SH-SY5Y (cell line): Measurements from ENCODE around the gene ASMTL.

Experiments
- GATA2 ChIP-seq: IDR thresholded peaks from 2 replicates; pipeline ENCODE4 v1.6.1; 2011; ENCODE audit warnings: mild to moderate bottlenecking, low read depth, low read length
- GATA3 ChIP-seq: IDR thresholded peaks from 2 replicates; pipeline ENCODE4 v1.6.1; 2011; ENCODE audit warnings: low read depth, mild to moderate bottlenecking, low read length, moderate library complexity

Gene ASMTL

GRCh38 chrX:1380672-1381233 is 72.0 kb downstream of the ASMTL start:
- TF ChIP-seq GATA3 = no peak
- TF ChIP-seq GATA2 = no peak

DNA sequence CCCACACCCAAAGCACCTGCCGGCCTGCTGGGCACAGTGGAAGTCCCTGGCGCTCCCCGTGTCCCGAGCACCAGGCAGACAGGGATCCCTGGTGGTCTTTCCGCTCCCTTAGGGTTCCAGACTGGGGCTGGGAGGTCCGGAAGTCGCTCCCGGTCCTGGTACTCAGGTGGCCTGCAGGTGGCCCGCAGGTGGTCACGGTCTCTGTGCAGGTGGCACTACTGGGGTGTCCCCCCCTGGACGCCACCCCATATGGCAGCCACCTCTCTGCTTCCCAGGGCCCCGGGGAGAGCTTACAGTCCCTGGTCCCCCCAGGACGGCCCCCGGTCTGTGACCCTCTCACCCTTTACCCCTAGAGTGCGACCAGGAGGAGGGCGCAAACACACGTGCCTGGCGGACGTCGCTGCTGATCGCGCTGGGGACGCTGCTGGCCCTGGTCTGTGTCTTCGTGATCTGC is 74.4 kb downstream of the ASMTL start:
- no peak for TF ChIP-seq GATA3
- TF ChIP-seq GATA2 = no peak

- TF ChIP-seq GATA2 (no peak), GATA3 (no peak)
These were observed 84.4 kb downstream of the ASMTL start for GRCh38 chrX:1368385-1368698.

DNA sequence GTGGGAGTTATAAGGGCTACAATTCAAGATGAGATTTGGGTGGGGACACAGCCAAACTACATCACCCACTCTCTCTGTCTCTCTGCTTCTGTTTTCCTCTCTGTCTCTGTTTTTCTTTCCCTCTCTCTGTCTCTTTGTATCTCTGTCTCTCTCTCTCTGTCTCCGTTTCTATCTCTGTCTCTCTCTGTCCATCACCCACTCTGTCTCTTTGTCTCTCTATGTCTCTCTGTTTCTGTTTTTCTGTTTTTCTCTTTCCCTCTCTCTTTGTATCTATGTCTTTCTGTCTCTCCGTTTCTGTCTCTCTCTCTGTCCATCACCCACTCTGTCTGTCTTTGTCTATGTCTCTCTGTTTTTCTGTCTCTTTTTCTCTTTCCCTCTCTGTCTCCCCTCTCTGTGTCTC is 90.8 kb downstream of the ASMTL start:
- TF ChIP-seq GATA3 = no peak
- no peak for TF ChIP-seq GATA2

DNA sequence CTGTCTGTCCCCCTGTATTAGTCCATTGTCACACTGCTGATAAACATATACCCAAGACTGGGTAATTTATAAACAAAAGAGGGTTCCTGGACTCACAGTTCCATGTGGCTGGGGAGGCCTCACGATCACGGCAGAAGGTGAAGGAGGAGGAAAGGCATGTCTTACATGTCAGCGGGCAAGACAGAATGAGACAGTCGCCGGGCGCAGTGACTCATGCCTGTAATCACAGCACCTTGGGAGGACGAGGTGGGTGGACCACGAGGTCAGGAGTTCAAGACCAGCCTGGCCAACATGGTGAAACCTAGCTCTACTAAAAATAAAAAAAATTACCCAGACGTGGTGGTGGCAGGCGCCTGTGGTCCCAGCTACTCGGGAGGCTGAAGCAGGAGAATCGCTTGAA is 91.4 kb downstream of the ASMTL start:
- TF ChIP-seq GATA2 (no peak), GATA3 (no peak)

- no peak for TF ChIP-seq GATA3
- no peak for TF ChIP-seq GATA2
These were observed 92.5 kb downstream of the ASMTL start for GRCh38 chrX:1360171-1360570.

DNA sequence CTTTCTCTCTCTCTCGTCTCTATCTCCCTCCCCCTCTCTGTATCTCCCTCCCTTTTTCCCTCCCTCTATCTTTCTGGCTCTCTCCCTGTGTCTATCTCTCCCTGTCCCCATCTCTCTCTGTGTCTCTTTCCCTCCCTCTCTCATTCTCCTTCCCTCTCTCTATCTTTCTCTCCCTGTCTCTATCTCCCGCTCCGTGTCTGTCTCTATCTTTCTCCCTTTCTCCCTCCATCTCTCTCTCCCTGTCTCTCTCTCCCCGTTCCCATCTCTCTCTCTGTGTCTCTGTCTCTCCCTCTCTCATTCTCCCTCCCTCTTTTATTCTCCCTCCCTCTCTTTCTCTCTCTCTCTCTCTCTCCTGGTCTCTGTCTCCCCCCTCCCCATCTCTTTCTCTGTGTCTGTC is 93.2 kb downstream of the ASMTL start:
- TF ChIP-seq GATA3 (no peak), GATA2 (no peak)

GRCh38 chrX:1358793-1359476 is 93.8 kb downstream of the ASMTL start:
- TF ChIP-seq GATA2 (no peak), GATA3 (no peak)

GRCh38 chrX:1357993-1358392 is 94.7 kb downstream of the ASMTL start:
- TF ChIP-seq GATA3 (no peak), GATA2 (no peak)

- TF ChIP-seq GATA2 (no peak), GATA3 (no peak)
These were observed 97.3 kb downstream of the ASMTL start for GRCh38 chrX:1355131-1356046.

DNA sequence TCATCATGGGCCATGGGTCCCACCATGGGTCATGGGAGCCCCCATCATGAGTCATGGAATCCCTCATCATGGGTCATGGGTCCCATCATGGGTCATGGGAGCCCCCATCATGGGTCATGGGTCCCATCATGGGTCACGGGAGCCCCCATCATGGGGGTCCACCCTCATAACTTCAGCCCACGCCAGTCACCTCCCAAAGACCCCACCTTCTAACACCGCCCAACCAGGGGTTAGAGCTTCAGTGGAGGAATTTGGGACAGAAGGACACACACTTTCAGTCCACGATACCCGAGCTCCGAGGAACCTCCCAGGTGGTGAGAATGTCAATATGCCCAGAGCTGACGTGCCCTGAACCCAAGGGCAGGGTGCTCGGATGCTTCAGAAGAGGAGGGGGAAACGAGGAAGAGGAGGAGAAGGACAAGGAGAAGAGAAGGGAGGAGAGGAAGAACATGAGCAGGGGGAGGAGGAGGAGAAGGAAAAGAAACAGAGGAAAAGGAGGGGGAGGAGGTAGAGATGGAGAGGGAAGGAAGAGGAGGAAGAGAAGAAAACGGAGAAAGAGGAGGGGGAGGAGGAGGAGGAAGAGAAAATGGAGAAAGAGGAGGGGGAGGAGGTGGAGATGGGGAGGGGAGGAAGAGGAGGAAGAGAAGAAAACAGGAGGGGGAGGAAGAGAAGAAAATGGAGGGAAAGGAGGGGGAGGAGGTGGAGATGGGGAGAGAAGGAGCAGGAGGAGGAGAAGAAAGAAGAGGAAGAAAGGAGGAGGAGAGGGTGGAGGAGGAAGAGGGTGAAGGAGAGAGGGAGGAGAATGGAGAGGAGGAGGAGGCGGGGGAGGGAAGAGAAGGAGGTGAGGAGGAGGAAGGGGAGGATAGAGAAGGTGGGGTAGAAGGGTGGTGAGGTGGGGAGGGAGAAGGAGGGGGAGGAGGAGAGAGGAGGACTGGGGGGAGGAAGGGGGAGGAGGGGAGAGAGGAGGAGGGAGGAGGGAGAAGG is 98.4 kb downstream of the ASMTL start:
- TF ChIP-seq GATA3 = no peak
